Parathyroid adenoma (tissue), 2 donors: ENCODE data around the gene PGLYRP4.

Source experiments
- H2AFZ ChIP-seq: fragments of 300-600 bp; sonication (generic); one replicate; pipeline ENCODE4 v1.7.0; 2017; ENCODE audit warnings: antibody characterized with exemption, mild to moderate bottlenecking
- H3K27ac ChIP-seq: fragments of 300-600 bp; sonication (generic); one replicate; pipeline ENCODE4 v1.7.0; 2017
- H3K27me3 ChIP-seq: fragments of 300-600 bp; sonication (generic); one replicate; pipeline ENCODE4 v1.7.0; 2017; ENCODE audit warnings: low read length; ENCODE audit not compliant: control insufficient read depth, insufficient read depth
- H3K36me3 ChIP-seq: fragments of 300-600 bp; sonication (generic); one replicate; pipeline ENCODE4 v1.7.0; 2017; ENCODE audit warnings: low read length; ENCODE audit not compliant: control insufficient read depth, insufficient read depth
- H3K4me1 ChIP-seq: fragments of 300-600 bp; sonication (generic); one replicate; pipeline ENCODE4 v1.7.0; 2017; ENCODE audit warnings: control low read depth
- H3K4me2 ChIP-seq: fragments of 300-600 bp; sonication (generic); one replicate; pipeline ENCODE4 v1.7.0; 2017; ENCODE audit warnings: low read length
- H3K4me3 ChIP-seq: fragments of 300-600 bp; sonication (generic); one replicate; pipeline ENCODE4 v1.7.0; 2017; ENCODE audit warnings: low read depth, low read length
- H3K79me2 ChIP-seq: fragments of 300-600 bp; sonication (generic); one replicate; pipeline ENCODE4 v1.7.0; 2017; ENCODE audit warnings: control low read depth
- H3K9ac ChIP-seq: fragments of 300-600 bp; sonication (generic); one replicate; pipeline ENCODE4 v1.7.0; 2017; ENCODE audit warnings: mild to moderate bottlenecking
- H3K9me3 ChIP-seq: fragments of 300-600 bp; sonication (generic); one replicate; pipeline ENCODE4 v1.7.0; 2017; ENCODE audit warnings: low read length; ENCODE audit not compliant: control insufficient read depth
- CTCF ChIP-seq: fragments of 300-600 bp; sonication (generic); IDR thresholded peaks from one replicate; pipeline ENCODE4 v1.7.0; 2017; ENCODE audit warnings: antibody characterized with exemption, mild to moderate bottlenecking
- donor health status: primary hyperparathyroidism.

The PGLYRP4 gene

DNA sequence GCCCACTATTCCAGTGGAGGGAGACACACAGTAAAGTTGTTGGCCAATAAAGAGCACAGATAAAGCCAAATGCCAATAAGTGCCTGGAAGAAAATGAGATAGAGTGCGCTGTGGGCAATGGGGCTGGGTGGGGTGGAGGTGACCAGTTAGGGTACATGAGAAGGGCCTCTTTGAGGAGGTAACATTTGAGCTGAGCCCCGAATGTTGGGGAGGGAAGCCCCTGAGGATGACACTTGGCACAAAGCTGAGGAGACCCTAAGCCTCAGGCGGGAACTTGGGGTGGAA is 10.0 kb upstream of the PGLYRP4 start:
- no peak overlapping the region for H2AFZ ChIP-seq
- no peak overlapping the region for H3K4me2 ChIP-seq
- H3K9ac ChIP-seq, result no peak overlapping the region
- no peak overlapping the region for H3K4me3 ChIP-seq
- TF ChIP-seq CTCF, result no peak
- no peaks in the 10 kb centered on the region for H3K36me3 ChIP-seq
- H3K9me3 ChIP-seq, result no peaks in the 10 kb centered on the region
- H3K79me2 ChIP-seq, result no peaks in the 10 kb centered on the region
- H3K4me1 ChIP-seq, result no peaks in the 10 kb centered on the region
- H3K27me3 ChIP-seq, result no peaks in the 10 kb centered on the region
- no peak overlapping the region for H3K27ac ChIP-seq

- Histone ChIP-seq H3K9ac (no peak within 1 kb of the TSS), H3K4me3 (no peak within 1 kb of the TSS), H2AFZ (no peak within 1 kb of the TSS), H3K36me3 (no peaks in the 10 kb centered on the region), H3K4me1 (no peaks in the 10 kb centered on the region), H3K9me3 (no peaks in the 10 kb centered on the region), H3K27ac (no peak within 1 kb of the TSS), H3K4me2 (no peak within 1 kb of the TSS), H3K79me2 (no peaks in the 10 kb centered on the region), H3K27me3 (no peaks in the 10 kb centered on the region)
- TF ChIP-seq CTCF, result no peak
Observed at GRCh38 chr1:153357853-153358690, 9.4 kb upstream of the PGLYRP4 start, which contains the start of gene S100A9. S100A9 (plus strand) TSS chr1:153357854; CDS start chr1:153358284, 430 bp downstream.

- Histone ChIP-seq H3K27ac (no peak overlapping the region), H3K4me3 (no peak overlapping the region), H3K27me3 (no peaks in the 10 kb centered on the region), H3K36me3 (no peaks in the 10 kb centered on the region), H3K9me3 (no peaks in the 10 kb centered on the region), H2AFZ (no peak overlapping the region), H3K9ac (no peak overlapping the region), H3K4me1 (no peaks in the 10 kb centered on the region), H3K79me2 (no peaks in the 10 kb centered on the region), H3K4me2 (no peak overlapping the region)
- TF ChIP-seq CTCF, result no peak
Observed at GRCh38 chr1:153357076-153357852, 8.6 kb upstream of the PGLYRP4 start.

GRCh38 chr1:153356392-153357075 is 7.9 kb upstream of the PGLYRP4 start:
- H3K4me1 ChIP-seq, result no peaks in the 10 kb centered on the region
- no peak overlapping the region for H3K27ac ChIP-seq

More at GRCh38 chr1:153356392-153357075, 7.9 kb upstream of the PGLYRP4 start:
- Histone ChIP-seq H3K9ac (no peak overlapping the region), H2AFZ (no peak overlapping the region), H3K27me3 (no peaks in the 10 kb centered on the region), H3K9me3 (no peaks in the 10 kb centered on the region), H3K4me2 (no peak overlapping the region), H3K36me3 (no peaks in the 10 kb centered on the region), H3K4me3 (no peak overlapping the region), H3K79me2 (no peaks in the 10 kb centered on the region)
- no peak for TF ChIP-seq CTCF
